Hypothalamus (tissue), 51 donors: ENCODE measurements around the gene UTP18.
A peak's percentile ranks its signal among the peaks of the same experiment; 100 is the strongest.
"Not testable (repeated sequence)": the region's sequence is repeated elsewhere in the genome, so short reads cannot be mapped to it uniquely, and the experiment has no call there.

ENCODE experiments used
- DNase-seq, 51 donors: peaks; one replicate each; lab custom pipeline; 2025; lab: John Stamatoyannopoulos, UW

UTP18 gene

DNA sequence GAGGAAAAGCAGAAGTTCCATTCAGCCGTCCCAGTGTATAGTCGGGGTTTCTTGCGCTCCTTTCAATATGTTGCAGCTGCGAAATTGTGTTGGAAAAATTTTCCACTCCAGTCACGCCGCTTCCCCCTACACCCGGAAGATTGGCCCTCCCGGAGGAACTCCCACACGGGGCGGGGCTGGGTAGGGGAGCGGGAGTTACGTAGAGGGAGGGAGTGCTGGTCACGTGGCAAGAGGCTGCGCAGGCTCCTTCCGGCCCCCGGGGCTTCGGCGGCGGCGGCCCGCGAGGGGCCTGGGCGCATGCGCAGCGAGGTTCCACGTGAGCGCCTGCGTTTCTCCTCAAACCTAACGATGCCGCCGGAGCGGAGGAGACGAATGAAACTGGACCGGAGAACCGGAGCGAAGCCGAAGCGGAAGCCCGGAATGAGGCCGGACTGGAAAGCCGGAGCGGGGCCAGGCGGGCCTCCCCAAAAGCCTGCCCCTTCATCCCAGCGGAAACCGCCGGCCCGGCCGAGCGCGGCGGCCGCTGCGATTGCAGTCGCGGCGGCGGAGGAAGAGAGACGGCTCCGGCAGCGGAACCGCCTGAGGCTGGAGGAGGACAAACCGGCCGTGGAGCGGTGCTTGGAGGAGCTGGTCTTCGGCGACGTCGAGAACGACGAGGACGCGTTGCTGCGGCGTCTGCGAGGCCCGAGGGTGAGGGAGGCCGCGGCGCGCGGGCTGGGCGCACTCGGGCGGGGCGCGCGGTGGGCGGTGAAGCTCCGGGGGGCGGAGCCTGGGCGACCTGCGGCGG is at the start of gene UTP18:
UTP18 (plus strand) TSS at position 310 of the 787 bp plus-strand sequence; CDS start at position 349, 39 bp downstream.
- peak; percentile 75 to 100 (median 95) for DNase-seq

DNA sequence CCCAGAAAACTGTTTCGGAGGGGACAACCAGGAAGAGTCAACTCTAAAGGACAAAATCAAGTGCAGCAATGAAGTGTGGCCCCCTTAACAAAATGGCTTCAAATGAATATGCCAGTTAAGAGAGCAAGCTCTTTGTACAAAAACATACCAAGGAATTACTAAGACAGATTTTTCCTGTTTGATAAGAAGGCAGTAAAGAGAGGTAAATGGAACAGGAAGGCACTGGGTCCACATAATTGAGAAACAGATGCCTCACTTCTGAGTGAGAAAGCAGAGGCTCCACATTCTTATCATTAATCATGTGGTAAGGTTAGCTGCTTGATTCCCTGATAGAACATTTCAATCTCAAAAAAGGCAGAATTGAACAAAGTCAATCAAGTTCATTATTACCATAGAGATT is 45.4 kb upstream of the UTP18 start:
- DNase-seq = no peak

DNA sequence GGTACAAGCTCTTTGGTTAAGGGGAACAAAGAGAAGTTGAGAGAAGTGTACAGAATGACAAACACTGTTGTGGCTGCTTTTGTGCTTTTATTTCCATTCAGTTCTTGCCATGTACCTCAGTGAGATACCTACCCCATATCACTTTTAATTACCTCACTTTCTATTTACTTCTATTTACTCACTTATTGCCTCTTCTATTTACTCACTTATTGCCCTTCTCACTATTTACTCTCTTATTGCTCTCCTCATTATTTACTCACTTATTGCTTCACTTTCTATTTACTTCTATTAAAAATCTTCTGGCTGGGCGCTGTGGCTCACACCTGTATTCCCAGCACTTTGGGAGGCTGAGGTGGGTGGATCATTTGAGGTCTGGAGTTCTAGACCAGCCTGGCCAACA is 42.4 kb upstream of the UTP18 start:
- DNase-seq = no peak

DNA sequence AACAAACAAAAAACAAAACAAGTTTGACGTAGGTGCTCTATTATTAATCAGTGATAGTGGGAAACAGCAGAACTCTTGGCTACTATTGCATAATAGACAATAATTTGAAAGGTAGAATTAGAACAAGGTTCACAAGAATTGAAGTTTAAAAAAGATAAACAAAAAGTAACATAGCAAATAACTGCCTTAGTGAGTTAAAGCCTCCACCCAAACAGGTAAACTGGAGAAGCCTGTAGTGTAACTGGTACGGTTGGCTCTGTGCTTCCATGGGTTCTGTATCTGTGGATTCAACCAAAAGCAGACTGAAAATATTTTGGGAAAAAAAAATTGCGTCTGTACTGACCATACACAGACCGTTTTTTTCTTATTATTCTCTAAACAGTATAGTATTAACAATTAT is 39.0 kb upstream of the UTP18 start:
- DNase-seq = no peak

DNA sequence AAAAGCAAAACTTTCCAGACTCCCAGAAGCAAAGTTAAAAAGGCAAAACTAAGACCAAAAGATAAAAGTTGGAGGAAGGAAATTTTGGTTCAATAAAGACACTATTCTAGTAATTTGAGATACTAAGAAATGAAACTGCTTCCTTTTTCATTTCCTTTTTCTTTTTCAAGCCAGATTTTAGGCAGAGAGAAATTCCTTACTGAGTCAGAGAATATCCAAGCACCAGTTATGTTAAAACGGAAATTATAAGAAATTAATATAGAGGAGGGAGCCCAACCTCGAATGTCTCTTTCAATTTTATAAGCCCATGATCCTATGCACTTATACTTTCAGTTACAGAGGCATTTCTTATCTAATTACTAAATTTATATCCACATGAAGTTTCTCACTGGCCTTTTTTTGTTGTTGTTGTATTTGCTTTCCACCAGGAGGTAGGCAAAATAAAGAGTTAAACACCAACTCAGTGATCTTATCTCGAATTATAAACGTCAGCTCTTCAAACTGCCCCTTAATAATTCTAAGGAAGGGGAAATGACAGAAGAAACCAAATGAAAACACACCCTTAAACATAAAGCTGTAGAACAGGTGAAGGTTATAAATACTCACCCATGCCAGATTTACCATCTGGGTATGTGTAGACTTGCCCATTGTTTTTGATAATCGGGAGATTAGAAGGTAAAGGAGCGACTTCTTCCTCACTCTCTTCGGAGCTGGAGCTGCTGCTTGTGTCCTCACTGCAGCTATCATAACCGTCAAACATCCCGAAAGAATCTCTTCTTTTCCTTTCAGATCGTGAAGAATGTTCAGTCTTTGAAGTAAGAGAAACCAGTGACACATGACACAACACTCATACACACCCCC is 35.7 kb upstream of the UTP18 start:
- DNase-seq = no peak

DNA sequence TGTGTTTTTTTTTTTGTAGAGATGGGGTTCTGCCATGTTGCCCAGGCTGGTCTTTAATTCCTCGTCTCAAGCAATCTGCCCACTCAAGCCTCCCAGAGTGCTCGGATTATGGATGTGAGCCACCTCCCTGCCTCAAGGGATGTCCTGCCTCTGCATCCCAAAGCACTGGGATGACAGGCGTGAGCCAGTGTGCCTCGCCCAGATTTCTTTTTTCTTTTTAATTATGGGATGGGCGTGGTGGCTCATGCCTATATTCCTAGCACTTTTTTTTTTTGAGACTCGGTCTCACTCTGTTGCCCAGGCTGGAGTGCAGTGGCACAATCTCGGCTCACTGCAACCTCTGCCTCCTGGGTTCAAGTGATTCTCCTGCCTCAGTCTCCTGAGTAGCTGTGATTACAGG is 34.8 kb upstream of the UTP18 start:
- DNase-seq = not testable (repeated sequence)

DNA sequence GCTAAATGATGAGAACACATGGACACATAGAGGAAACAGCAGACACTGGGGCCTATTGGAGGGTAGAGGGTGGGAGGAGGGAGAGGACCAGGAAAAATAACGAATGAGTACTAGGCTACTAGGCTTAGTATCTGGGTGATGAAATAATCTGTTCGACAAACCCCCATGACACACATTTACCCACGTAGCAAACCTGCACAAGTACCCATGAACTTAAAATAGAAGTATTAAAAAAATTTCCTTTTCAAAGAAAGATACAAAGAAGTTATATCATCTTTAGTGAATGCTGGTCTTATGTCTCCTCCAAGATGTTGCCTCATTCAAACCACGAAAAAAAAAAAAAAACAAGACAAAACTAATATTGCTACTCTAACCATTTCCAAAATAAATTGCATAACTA is 32.2 kb upstream of the UTP18 start:
- no peak for DNase-seq

DNA sequence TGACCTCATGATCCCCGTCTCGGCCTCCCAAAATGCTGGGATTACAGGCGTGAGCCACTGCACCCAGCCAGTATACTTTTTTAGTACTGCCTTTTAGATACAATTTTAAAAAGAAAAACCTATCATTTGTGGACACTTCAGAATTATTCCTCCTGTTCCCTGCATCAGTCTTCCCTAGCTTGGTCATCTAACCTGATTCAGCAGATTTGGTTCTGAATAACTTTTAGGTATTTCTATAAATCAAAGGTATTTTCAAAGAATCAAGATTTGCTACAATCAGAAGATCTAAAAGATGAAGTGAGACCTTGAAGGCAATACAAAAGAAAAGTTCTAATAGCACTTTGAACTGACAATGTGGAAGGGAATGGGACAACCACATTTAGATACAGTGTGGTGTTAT is 30.5 kb upstream of the UTP18 start:
- DNase-seq = no peak

DNA sequence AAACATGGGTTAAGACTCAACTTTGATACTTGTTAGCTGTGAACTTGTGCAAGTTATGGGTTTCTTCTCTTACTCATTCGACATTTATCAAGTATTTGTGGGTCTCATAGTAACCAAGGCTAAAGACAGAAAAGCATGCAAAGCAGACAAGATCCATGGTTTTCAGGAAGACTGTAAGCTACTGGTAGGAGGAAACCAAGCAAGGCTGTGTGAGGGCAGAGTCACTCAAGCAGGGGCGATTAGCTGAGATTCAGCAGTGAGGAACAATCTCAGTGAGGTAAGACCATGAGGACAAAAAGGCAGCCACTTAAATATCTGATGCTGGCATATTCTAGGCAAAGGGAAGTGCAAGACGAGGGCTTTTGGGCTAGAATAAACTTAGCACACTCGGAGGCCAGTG is 30.0 kb upstream of the UTP18 start:
- no peak for DNase-seq

DNA sequence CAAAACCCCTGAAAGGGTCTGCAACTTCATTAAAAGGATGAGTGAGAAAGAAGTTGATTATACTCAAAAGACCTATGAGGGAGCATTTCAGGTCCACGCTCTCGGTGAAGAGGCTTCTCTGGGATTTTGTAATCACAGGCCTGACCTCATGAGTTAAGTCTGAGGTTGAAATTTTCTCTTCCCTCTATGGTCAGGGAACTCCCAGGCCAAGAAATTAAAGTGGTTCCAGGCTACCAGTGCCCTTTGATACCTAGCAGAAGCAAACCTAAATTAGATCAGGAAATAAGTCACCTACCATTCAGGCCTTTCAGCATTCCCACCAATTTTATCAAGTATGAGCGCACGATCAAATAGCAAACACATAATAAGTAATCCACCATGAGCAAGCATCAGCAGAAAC is 28.3 kb upstream of the UTP18 start:
- DNase-seq = no peak

DNA sequence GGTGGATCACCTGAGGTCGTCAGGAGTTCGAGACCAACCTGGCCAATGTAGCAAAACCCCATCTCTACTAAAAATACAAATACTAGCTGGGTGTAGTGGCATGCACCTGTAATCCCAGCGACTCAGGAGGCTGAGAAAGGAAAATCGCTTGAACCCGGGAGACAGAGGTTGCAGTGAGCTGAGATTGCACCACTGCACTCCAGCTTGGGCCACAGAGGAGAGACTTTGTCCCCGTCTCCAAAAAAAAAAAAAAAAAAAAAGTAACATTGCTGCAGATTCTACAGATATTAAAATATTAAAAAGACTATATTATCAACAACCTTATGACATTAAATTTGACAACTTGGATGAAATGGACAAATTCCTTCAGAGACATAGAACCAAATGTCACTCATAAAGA is 26.2 kb upstream of the UTP18 start:
- no peak for DNase-seq

DNA sequence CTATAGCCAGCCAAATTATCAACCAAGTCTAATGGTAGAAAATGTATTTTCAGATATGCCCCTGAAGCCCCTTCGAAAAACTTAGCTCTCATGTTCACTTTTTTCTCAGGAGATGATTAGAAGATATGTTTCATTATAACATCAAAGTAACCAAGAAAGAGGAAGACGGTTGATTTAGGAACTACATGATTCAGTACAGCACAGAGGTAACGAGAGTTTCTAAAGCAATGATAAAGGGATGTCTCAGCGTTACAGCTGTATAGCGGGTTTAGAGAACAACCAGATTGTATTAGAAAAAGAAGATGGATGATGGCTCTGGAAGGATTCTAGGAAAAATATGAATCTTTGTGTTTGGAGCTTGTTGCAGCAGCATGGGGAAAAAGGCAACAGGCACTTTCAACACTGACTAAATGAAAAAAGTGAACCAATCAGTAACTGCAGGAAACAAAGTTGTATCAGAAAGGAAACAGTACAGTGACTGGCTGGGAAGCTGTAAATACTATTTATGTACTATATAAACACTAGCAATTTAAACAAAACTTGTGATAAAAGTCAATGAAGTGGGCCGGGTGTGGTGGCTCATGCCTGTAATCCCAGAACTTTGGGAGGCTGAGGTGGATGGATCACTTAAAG is 22.0 kb upstream of the UTP18 start:
- no peak for DNase-seq

DNA sequence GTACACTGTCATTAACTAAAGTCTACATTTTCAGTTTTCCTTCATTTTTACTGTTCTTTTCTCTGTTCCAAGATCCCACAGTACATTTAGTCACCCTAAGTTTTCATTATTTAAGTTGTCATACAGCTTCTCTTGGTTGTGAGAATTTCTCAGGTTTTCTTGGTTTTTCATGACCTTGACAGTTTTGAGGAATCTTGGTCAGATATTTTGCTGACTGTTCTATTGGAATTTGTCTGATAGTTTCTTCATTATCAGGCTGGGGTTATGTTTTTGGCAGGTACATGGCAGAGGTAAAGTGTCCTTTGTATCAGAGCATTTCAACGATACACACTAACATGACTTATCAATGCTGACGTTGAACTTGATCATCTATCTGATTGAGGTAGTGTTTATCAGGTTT is 20.1 kb upstream of the UTP18 start:
- DNase-seq = no peak

DNA sequence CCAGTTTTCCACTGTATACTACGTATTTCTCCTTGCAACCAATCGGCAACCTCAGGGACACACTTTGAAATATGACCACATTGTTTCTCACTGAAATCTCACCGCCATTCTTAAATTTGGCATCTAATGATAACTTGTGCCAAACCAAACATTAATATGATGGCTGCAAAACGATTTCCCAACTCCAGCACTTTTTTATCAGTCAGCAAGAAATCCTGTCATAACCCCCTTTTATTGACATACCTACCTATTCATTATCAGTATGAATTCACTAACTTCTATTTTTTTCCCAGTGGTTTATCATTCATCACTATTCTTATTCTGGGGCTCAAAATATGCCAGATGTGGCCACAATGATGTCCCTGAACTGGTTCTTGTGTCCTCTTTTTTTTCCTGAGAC is 16.3 kb upstream of the UTP18 start:
- no peak for DNase-seq

DNA sequence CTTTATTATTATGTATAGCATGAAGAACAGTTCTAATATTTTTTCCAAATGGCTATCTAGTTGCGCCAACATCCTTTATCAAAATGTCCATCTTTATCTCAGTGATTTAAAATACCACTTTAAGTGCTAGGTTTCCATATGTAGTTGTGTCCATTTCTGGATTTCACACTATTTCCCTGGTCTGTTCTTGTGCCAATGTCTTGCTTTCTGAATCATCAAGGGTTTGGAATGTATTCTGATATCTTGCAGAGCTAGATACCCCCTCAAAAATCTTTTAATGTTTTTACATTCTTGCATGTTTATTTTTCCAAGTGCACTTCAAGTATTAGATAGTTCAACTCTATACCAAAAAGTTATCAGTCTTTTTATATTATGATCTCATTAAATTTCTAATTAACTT is 14.8 kb upstream of the UTP18 start:
- no peak for DNase-seq

DNA sequence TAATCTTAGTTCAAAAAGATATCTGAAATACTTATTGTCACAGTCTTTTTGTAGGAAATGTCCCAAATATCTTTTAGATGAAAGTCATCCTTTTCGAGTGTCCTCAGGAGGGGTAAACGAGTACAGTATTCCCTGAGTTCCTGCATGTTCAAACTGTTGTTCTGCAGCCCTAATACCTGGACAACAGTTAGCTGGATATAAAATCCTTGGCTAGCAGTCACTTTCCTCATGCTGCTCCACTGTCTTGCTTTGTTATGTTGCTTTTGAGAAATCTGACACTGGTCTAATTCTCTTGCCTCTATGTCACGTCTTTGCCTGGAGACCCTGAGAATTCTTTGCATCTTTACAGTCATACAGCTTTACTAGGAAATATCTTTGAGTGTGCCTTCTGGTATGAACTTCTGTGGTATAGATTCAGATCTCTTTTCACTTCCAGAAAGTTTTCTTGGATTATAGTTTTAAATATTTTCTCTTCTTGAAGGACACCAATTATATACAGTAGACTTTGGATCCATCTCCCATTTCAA is 10.0 kb upstream of the UTP18 start:
- no peak for DNase-seq

DNA sequence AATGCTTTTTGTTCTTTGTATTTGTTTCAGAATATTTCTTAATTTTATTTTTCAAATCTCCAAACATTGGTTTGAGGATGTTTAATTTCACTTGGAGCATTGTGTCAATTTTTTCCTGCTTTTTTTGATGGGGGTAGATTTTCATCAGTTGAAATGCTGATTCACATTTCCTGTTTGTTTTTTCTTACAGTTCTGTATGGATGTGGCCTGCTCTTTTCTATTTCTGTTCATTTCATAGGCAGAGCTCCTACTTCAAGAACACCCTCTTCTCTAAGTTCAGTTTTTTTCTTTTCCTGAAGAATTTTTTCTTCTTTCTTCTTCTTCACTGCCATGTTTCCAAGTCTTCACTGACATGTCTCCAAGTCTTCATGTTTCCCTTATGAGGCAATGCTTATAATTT is 9.3 kb upstream of the UTP18 start:
- DNase-seq = no peak

DNA sequence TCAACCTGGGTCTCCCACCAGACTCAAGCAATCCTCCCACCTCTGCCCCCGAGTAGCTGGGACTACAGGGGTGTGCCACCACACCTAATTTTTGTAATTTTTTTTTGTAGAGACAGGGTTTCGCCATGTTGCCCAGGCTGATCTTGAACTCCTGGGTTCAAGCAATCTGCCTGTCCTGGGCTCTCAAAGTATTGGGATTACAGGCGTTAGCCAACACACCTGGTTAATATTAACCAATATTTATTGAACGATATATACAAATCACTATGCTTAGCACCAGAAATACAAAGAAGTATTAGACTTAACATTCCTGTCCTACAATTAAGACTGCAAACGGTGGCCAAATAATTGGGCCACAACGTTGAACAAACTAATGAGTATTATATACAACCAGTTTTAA is 4.7 kb upstream of the UTP18 start:
- no peak for DNase-seq

DNA sequence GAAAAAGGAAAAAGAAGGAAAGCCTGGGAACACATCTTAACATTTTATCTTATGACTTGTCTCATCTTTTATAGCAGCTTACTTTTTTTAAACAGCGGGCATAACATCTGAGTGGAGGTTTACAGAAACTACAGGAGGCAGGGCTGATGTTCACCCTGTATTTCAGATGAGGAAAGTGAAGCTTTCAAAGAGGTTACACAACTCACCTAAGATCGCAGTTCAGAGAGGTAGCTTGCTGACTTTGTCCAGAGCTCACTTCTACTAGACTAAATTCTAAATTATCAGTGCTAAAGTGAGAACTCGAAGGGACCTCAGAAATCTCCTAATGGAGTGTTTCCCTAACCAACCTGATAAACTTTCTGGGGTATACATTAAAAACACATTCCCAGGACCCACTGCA is 4.2 kb upstream of the UTP18 start:
- DNase-seq = no peak

DNA sequence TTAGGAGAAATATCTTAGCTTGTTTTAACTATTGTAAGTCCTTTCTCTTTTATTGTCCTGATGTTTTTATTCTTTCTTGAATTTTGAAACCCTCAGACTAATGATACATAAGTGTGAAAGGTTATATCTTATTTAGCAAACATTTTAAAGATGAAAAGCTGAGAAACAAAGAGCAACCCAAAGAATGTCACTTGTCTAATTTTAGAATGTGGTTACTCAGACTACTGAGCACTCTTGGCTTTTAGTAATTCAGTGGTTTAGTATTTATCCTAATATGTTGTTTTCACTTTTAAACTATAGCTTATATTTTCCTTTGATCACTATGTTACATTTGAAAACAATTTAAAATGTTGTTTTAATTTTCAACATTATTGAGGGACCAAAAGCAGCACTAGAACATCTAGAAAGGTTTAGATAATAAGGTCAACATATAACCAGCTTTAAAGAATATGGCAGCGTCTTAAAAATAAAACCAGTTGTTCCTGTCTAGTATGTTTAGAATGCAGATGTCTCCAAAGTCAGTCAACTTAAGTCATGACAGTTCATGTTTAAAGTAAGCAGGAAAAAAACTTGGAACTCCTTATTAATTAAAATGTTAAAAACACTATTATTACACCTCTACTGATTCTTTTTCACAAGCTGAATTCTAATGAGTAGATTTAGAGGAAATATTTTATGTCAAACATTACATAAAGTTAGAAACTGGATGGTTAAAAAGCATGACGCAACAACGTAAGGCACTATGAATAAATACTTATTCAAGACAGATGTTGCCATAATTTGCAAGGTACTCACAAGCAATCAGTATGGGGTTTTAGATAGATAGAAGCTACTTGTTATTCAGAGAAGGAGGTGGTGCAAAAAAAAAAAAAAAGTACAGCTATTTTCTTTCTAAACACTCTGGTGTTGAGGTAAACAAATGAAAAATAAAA is 2.9 kb upstream of the UTP18 start:
- DNase-seq = no peak
